CD4-positive, alpha-beta T cell (primary cell): ENCODE measurements around the gene NR0B2. TPM values are rescaled to one million over a fixed set of nuclear protein-coding genes. Genes with fewer than 3 reads are reported as not detected.
"Not testable (repeated sequence)": the region's sequence is repeated elsewhere in the genome, so short reads cannot be mapped to it uniquely, and the experiment has no call there.

Experiments used
- ATAC-seq: fragments of 200-7000 bp; cut with Tn5 transposase; one replicate; pipeline ENCODE4 v1.10.0; 2022; ENCODE audit warnings: mild to moderate bottlenecking; ENCODE audit not compliant: poor library complexity
- CTCF ChIA-PET: fragments of 350-600 bp; sonication (Branson Sonifier 250); formaldehyde crosslinking; loops from one replicate; lab custom pipeline; 2021; ENCODE audit warnings: antibody characterized with exemption, inconsistent platforms; lab: Charles Lee
- POLR2A ChIA-PET: fragments of 350-600 bp; sonication (Branson Sonifier 250); formaldehyde crosslinking; loops from one replicate; lab custom pipeline; 2021; ENCODE audit warnings: antibody characterized with exemption, inconsistent platforms; lab: Charles Lee
- DNase-seq, 14 experiments: peaks; one replicate each; pipeline ENCODE4 v3.0.0-alpha.2; 2013 to 2020; ENCODE audit warnings: mixed read lengths in 2 of 14
- H3K27ac ChIP-seq, 2 donors: one replicate each; pipeline versions ENCODE4 v1.5.1 to v1.7.0; 2013; ENCODE audit warnings: low read length in 2 of 2, low read depth in 1 of 2, mild to moderate bottlenecking in 1 of 2
- H3K27me3 ChIP-seq, 2 experiments: 1 replicate in 1 of 2; 2 replicates in 1 of 2; pipeline versions ENCODE4 v1.6.1 to v1.7.0; 2013; ENCODE audit warnings: low read length in 2 of 2, control low read depth in 1 of 2, mild to moderate bottlenecking in 1 of 2, moderate library complexity in 1 of 2; ENCODE audit not compliant: insufficient read depth in 2 of 2, control insufficient read depth in 1 of 2
- H3K36me3 ChIP-seq: one replicate; pipeline ENCODE4 v1.6.1; 2013; ENCODE audit warnings: low read length, control low read depth; ENCODE audit not compliant: insufficient read depth
- H3K4me1 ChIP-seq: one replicate; pipeline ENCODE4 v1.6.1; 2013; ENCODE audit warnings: low read length, control low read depth; ENCODE audit not compliant: insufficient read depth
- H3K4me3 ChIP-seq: one replicate; pipeline ENCODE4 v1.5.1; 2013; ENCODE audit warnings: mild to moderate bottlenecking, low read length, moderate library complexity
- H3K9me3 ChIP-seq, 2 experiments: 1 replicate in 1 of 2; 2 replicates in 1 of 2; pipeline versions ENCODE4 v1.6.1 to v1.7.0; 2013; ENCODE audit warnings: low read length in 2 of 2, mild to moderate bottlenecking in 2 of 2, control low read depth in 1 of 2, moderate library complexity in 1 of 2; ENCODE audit not compliant: control insufficient read depth in 1 of 2, insufficient read depth in 1 of 2
- H3K27ac Mint-ChIP-seq: one replicate; pipeline ENCODE4 v1.8.0; 2020; ENCODE audit warnings: mixed read lengths
- H3K27me3 Mint-ChIP-seq: one replicate; pipeline ENCODE4 v1.8.0; 2021; ENCODE audit warnings: mixed read lengths
- H3K36me3 Mint-ChIP-seq: one replicate; pipeline ENCODE4 v1.8.0; 2021; ENCODE audit warnings: low read depth, mixed read lengths
- H3K4me1 Mint-ChIP-seq: one replicate; pipeline ENCODE4 v1.8.0; 2021; ENCODE audit warnings: low read depth, mixed read lengths
- H3K4me3 Mint-ChIP-seq: one replicate; pipeline ENCODE4 v1.8.0; 2020; ENCODE audit warnings: mild to moderate bottlenecking, mixed read lengths
- H3K9me3 Mint-ChIP-seq: one replicate; pipeline ENCODE4 v1.8.0; 2020; ENCODE audit warnings: mixed read lengths
- intact Hi-C, 2 experiments: fragments of 100-400 bp; cut with DNase I in 1 of 2; cut with micrococcal nuclease in 1 of 2; formaldehyde crosslinking; loops; one replicate each; pipeline versions ENCODE4 v1.15.1 to v1.9.0; 2023 to 2025; cut with DNase I, micrococcal nuclease
- total RNA-seq, 174 experiments: library from RNA in 2 of 174; stranded (reverse) in 2 of 174; gene quantifications; one replicate each; pipeline ENCODE4 v1.2.3 and lab custom pipeline; 2021 to 2026
- TF ChIP-seq, protein P1 (sequence below): fragments of 200-600 bp; IDR thresholded peaks from one replicate; pipeline ENCODE4 v1.8.0; 2022; ENCODE audit warnings: antibody characterized with exemption, mild to moderate bottlenecking

NR0B2 gene
- total RNA-seq, 2 experiments from 2014 or later = not detected

- Histone ChIP-seq H3K27me3 (no peaks in the 10 kb centered on the region), H3K4me1 (no peaks in the 10 kb centered on the region), H3K4me3 (no peak overlapping the region), H3K27ac (no peak overlapping the region), H3K36me3 (peaks cover 25% of the 10 kb centered on the region), H3K9me3 (no peaks in the 10 kb centered on the region)
- no peak for ATAC-seq
- Mint-ChIP-seq H3K27ac (no peak overlapping the region), H3K4me1 (no peaks in the 10 kb centered on the region), H3K4me3 (no peak overlapping the region), H3K27me3 (no peaks in the 10 kb centered on the region), H3K9me3 (no peaks in the 10 kb centered on the region), H3K36me3 (peaks cover 40% of the 10 kb centered on the region)
- CTCF ChIA-PET = no interaction called here
- intact Hi-C loops = no loop called here
- DNase-seq = no peak
- POLR2A ChIA-PET = no interaction called here
- TF ChIP-seq, protein P1, sequence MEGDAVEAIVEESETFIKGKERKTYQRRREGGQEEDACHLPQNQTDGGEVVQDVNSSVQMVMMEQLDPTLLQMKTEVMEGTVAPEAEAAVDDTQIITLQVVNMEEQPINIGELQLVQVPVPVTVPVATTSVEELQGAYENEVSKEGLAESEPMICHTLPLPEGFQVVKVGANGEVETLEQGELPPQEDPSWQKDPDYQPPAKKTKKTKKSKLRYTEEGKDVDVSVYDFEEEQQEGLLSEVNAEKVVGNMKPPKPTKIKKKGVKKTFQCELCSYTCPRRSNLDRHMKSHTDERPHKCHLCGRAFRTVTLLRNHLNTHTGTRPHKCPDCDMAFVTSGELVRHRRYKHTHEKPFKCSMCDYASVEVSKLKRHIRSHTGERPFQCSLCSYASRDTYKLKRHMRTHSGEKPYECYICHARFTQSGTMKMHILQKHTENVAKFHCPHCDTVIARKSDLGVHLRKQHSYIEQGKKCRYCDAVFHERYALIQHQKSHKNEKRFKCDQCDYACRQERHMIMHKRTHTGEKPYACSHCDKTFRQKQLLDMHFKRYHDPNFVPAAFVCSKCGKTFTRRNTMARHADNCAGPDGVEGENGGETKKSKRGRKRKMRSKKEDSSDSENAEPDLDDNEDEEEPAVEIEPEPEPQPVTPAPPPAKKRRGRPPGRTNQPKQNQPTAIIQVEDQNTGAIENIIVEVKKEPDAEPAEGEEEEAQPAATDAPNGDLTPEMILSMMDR = no peak
Observed at GRCh38 chr1:26949266-26949925, 35.6 kb upstream of the NR0B2 start.

- H3K9me3 Mint-ChIP-seq, H3K4me3 ChIP-seq, intact Hi-C loops, H3K4me3 Mint-ChIP-seq, H3K4me1 Mint-ChIP-seq, DNase-seq, H3K4me1 ChIP-seq, ATAC-seq, H3K27me3 ChIP-seq, POLR2A ChIA-PET, H3K9me3 ChIP-seq, H3K27me3 Mint-ChIP-seq, CTCF ChIA-PET, H3K27ac Mint-ChIP-seq, H3K27ac ChIP-seq: not testable (repeated sequence)
- peaks cover 32% of the 10 kb centered on the region for H3K36me3 ChIP-seq
- H3K36me3 Mint-ChIP-seq = peaks cover 36% of the 10 kb centered on the region
Observed at GRCh38 chr1:26948725-26949057, 34.9 kb upstream of the NR0B2 start.

DNA sequence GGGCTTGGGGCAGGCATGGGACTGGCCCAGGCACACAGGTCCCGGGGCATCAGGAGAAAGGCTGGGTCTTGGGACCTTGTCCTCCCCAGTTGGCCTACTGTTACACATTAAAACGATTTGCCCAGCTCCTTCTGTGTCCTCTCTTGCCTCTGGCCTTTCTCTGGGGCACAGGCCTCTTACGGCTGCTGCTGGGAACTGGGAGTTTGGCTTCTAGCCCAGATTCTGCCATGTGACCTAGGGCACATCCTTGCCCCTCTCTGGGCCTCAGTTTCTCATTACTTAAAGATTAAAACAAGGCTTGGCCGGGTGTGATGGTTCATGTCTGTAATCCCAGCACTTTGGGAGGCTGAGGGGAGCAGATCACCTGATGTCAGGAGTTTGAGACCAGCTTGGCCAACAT, 32.5 kb upstream of the NR0B2 start:
- no peak overlapping the region for H3K27ac Mint-ChIP-seq
- Histone ChIP-seq H3K4me1 (no peaks in the 10 kb centered on the region), H3K4me3 (no peak overlapping the region), H3K36me3 (peaks cover 52% of the 10 kb centered on the region), H3K9me3 (no peaks in the 10 kb centered on the region), H3K27ac (no peak overlapping the region), H3K27me3 (no peaks in the 10 kb centered on the region)
- no peaks in the 10 kb centered on the region for H3K27me3 Mint-ChIP-seq
- H3K4me3 Mint-ChIP-seq = no peak overlapping the region
- intact Hi-C loops = no loop called here
- no peak for DNase-seq
- H3K36me3 Mint-ChIP-seq = peaks cover 52% of the 10 kb centered on the region
- TF ChIP-seq, protein P1 = no peak
- CTCF ChIA-PET = no interaction called here
- POLR2A ChIA-PET = no interaction called here
- no peak for ATAC-seq
- no peaks in the 10 kb centered on the region for H3K4me1 Mint-ChIP-seq
- H3K9me3 Mint-ChIP-seq = no peaks in the 10 kb centered on the region

DNA sequence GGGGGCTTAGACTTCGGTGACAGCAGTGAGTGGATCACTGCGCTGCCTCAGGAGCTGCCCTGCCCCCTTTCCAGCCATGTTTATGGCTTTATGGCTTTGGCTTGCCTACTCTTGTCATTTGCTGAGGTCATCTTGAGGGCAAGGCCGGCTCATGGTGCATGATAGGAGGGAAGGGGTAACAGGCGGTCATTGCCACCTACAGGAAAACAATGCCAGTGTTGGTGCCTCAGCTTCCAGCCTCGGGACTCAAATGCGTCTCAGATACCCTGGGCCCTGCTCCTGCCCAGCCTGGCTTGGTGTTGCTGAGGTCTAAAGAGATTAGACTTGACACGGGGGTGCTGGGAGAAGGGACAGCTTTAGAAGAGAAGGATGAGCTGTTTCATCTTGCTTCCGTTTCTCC, 32.0 kb upstream of the NR0B2 start:
- Mint-ChIP-seq H3K4me1 (no peaks in the 10 kb centered on the region), H3K4me3 (no peak overlapping the region), H3K36me3 (peaks cover 52% of the 10 kb centered on the region), H3K9me3 (no peaks in the 10 kb centered on the region), H3K27me3 (no peaks in the 10 kb centered on the region), H3K27ac (no peak overlapping the region)
- no peak for DNase-seq
- POLR2A ChIA-PET = no interaction called here
- peaks cover 51% of the 10 kb centered on the region for H3K36me3 ChIP-seq
- no peaks in the 10 kb centered on the region for H3K27me3 ChIP-seq
- no peak overlapping the region for H3K27ac ChIP-seq
- no peak for ATAC-seq
- H3K4me3 ChIP-seq = no peak overlapping the region
- H3K9me3 ChIP-seq = no peaks in the 10 kb centered on the region
- TF ChIP-seq, protein P1 = no peak
- CTCF ChIA-PET = no interaction called here
- no peaks in the 10 kb centered on the region for H3K4me1 ChIP-seq
- intact Hi-C loops = no loop called here
